Panc1 (cell line): ENCODE results near the gene EML6.

Experiments
- CTCF ChIP-seq: fragments of 450-650 bp; IDR thresholded peaks from 2 replicates; pipeline ENCODE4 v1.5.1; 2017; ENCODE audit warnings: mild to moderate bottlenecking
- POLR2AphosphoS5 ChIP-seq: IDR thresholded peaks from 2 replicates; pipeline ENCODE4 v1.6.1; 2012; ENCODE audit warnings: mild to moderate bottlenecking, low read depth, low read length, moderate library complexity
- REST ChIP-seq, 2 experiments: IDR thresholded peaks; 2 replicates each; pipeline ENCODE4 v1.6.1; 2011 to 2012; ENCODE audit warnings: low read depth in 2 of 2, control low read depth in 1 of 2, low read length in 1 of 2, mild to moderate bottlenecking in 1 of 2, moderate library complexity in 1 of 2; ENCODE audit not compliant: insufficient read depth in 1 of 2
- SIN3A ChIP-seq: IDR thresholded peaks from 2 replicates; pipeline ENCODE4 v1.6.1; 2012; ENCODE audit warnings: low read depth, mild to moderate bottlenecking, low read length, moderate library complexity, borderline replicate concordance; ENCODE audit not compliant: insufficient read depth
- TCF7L2 ChIP-seq: IDR thresholded peaks from 2 replicates; pipeline ENCODE4 v1.6.1; 2011; ENCODE audit warnings: mild to moderate bottlenecking, low read depth, low read length, inconsistent platforms

DNA sequence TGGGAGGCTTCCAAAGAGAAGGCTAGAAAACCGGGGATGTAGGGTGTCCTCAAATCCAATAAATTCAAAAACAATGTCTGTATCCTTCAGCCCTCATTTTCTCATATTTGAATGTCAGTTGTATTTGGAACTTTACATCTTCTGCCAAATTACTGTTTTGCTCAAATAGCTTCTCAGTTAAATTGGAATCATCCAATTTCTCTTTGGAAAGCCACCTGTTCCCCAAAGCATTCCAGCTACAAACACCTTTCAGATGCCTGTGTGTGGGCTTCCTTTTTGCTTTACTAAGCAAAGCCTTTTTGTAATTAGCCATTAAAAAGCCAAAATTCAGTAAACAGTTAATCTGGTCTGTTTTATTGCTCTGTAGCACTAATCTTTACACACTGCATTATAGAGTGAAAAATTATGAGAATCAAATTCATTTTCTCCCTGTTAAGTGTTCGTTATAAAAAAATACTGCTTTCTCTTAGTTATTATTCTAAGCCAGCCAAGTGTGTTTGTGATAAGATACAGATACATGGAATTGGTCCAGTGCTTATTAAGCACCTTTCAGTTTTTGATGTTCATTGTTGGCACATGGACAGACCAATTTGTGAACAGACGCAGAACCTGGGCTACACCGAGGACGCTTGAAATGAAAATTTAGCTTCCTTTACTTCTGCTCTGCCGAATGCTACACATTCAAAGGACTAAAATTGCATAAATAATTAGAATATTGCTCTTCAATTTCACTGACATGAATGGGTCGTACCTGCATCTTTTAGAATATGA lies 175.2 kb downstream of the EML6 start:
- TF ChIP-seq CTCF (no peak), POLR2AphosphoS5 (no peak), REST (IDR thresholded peaks at IDR 0.05; ENCODE audit: insufficient read depth in 1 of 2, low read depth in 2 of 2, low read length in 1 of 2) (no peak), TCF7L2 (no peak), SIN3A (no peak)
